ENCODE data around the gene SMIM1. TPM values are rescaled to one million over a fixed set of nuclear protein-coding genes. Genes with fewer than 3 reads are reported as not detected.
"Not testable (repeated sequence)": the region's sequence is repeated elsewhere in the genome, so short reads cannot be mapped to it uniquely, and the experiment has no call there.

Gene SMIM1
- total RNA-seq, 1 donor from 2014 or later: not detected

DNA sequence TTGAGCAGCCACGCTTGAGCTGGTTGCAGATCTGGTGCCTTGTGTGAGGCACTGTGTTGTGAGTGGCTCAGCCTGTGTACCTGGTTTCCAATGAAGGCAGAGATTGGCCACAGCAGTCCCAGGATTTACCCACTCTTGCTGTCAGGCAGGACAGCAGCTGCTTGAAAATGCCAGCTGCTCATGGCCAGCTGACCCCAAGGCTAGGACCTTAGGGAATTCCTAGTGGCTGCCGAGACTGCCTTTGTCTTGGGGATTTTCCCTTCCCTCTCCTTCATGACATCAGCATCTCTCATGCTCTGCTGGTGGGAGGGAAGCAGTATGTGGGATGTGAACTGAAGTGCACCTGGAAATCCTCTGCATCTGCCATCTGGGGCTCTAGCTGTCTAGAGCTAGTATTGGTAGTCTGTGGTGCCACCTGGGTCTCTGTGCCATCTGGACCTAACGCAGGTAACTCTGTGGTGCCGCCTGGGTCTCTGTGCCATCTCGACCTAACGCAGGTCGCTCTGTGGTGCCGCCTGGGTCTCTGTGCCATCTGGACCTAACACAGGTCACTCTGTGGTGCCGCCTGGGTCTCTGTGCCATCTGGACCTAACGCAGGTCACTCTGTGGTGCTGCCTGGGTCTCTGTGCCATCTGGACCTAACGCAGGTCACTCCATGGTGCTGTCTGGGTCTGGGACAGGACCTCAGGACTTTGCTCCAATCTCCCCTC lies 27.6 kb downstream of the SMIM1 start:
- peaks cover 2% of the 10 kb centered on the region for H3K27me3 ChIP-seq (ENCODE audit: control insufficient read depth, insufficient read depth, low read length)
- no peak overlapping the region for H3K4me3 ChIP-seq (ENCODE audit: low read depth, low read length)
- H3K36me3 ChIP-seq (ENCODE audit: control insufficient read depth, insufficient read depth, low read length): no peaks in the 10 kb centered on the region
- TF ChIP-seq, protein P1, sequence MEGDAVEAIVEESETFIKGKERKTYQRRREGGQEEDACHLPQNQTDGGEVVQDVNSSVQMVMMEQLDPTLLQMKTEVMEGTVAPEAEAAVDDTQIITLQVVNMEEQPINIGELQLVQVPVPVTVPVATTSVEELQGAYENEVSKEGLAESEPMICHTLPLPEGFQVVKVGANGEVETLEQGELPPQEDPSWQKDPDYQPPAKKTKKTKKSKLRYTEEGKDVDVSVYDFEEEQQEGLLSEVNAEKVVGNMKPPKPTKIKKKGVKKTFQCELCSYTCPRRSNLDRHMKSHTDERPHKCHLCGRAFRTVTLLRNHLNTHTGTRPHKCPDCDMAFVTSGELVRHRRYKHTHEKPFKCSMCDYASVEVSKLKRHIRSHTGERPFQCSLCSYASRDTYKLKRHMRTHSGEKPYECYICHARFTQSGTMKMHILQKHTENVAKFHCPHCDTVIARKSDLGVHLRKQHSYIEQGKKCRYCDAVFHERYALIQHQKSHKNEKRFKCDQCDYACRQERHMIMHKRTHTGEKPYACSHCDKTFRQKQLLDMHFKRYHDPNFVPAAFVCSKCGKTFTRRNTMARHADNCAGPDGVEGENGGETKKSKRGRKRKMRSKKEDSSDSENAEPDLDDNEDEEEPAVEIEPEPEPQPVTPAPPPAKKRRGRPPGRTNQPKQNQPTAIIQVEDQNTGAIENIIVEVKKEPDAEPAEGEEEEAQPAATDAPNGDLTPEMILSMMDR (IDR thresholded peaks at IDR 0.05; ENCODE audit: insufficient read depth, low read length, poor library complexity, severe bottlenecking): no peak
- no peak for DNase-seq (ENCODE audit: low read depth)

DNA sequence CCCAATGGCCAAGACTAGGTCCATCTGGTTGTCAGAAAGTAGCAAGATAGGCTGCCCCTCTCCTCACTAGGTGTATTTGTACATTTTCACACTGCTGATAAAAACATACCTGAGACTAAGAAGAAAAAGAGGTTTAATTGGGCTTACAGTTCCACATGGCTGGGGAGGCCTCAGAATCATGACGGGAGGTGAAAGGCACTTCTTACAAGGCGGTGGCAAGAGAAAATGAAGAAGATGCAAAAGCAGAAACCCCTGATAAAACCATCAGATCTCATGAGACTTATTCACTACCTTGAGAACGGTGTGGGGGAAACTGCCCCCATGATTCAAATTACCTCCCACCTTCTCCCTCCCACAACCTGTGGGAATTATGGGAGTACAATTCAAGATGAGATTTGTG lies 28.2 kb downstream of the SMIM1 start:
- H3K4me3 ChIP-seq (ENCODE audit: low read depth, low read length); DNase-seq (ENCODE audit: low read depth); H3K36me3 ChIP-seq (ENCODE audit: control insufficient read depth, insufficient read depth, low read length); H3K27me3 ChIP-seq (ENCODE audit: control insufficient read depth, insufficient read depth, low read length): not testable (repeated sequence)

DNA sequence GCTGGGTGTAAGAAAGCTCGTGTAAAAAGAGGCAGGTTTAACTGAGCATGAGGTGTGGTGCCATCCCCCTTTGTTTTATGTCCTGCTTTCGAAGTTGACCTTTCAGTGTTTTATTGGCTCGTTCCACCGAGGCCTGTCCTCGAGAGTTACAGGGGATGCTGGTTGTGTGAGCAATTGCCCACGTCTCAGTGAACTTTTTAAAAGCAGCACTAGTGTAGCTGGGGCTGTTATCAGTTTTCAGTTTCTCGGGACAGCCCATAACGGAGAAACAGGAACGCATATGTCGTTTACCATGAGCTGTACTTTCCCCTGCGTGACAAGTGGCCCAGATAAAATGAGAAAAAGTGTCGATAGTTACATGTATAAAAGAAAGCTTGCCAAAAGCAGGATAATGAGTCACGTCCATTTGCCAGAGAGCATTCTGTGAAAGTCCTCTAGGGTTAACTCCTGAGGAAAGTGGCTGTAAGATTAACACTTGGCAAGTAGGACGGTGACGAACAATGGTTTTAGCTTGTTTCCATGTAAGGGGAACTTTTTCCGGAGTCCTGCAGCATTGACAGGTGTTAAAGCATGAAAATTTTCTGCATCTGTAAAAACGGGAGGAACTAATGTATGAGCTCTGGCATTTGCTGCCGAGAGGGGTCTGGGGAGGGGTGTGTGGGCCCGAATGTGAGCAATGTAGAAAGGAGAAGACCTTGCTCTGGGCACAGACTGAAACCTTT lies 31.5 kb downstream of the SMIM1 start:
- TF ChIP-seq, protein P1 (IDR thresholded peaks at IDR 0.05; ENCODE audit: insufficient read depth, low read length, poor library complexity, severe bottlenecking): no peak
- H3K4me3 ChIP-seq (ENCODE audit: low read depth, low read length): no peak overlapping the region
- no peak for DNase-seq (ENCODE audit: low read depth)
- H3K27me3 ChIP-seq (ENCODE audit: control insufficient read depth, insufficient read depth, low read length): peaks cover 2% of the 10 kb centered on the region
- no peaks in the 10 kb centered on the region for H3K36me3 ChIP-seq (ENCODE audit: control insufficient read depth, insufficient read depth, low read length)

DNA sequence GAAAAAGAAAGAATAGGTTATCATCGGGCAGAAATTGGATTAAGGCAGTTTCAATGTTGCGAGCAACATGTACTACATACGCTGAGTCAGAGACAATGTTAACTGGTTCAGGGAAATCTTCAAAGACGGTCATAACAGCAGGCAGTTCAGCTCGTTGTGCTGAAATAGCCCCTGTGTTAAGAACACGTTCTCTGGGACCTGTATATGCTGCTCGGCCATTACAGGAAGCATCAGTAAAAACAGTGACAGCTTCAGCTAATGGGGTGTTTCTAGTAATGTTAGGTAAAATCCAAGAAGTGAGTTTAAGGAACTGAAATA lies 32.0 kb downstream of the SMIM1 start:
- not testable (repeated sequence) for H3K4me3 ChIP-seq (ENCODE audit: low read depth, low read length); H3K36me3 ChIP-seq (ENCODE audit: control insufficient read depth, insufficient read depth, low read length); DNase-seq (ENCODE audit: low read depth); H3K27me3 ChIP-seq (ENCODE audit: control insufficient read depth, insufficient read depth, low read length)

DNA sequence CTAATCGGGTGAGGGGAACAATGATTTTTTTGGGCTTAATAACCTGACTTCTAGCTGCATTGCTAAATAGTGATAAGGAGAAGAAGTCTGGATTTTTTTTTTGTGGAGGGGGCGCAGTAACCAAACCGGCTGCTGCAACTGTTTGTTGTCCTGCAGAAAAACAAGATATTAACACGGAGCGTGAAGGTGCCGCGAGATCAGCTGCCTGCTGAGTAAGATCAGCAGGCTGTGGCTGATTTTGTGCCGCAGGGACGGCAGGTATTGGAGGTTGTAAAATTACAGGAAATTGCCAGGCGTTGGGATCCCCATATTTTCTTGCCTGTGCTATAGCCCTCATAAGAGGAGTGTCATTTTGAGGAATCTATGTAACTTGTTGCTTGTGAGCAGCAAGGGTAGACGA lies 32.5 kb downstream of the SMIM1 start:
- Histone ChIP-seq H3K27me3 (ENCODE audit: control insufficient read depth, insufficient read depth, low read length) (peaks cover 2% of the 10 kb centered on the region), H3K36me3 (ENCODE audit: control insufficient read depth, insufficient read depth, low read length) (no peaks in the 10 kb centered on the region), H3K4me3 (ENCODE audit: low read depth, low read length) (no peak overlapping the region)
- TF ChIP-seq, protein P1 (IDR thresholded peaks at IDR 0.05; ENCODE audit: insufficient read depth, low read length, poor library complexity, severe bottlenecking): no peak
- no peak for DNase-seq (ENCODE audit: low read depth)

DNA sequence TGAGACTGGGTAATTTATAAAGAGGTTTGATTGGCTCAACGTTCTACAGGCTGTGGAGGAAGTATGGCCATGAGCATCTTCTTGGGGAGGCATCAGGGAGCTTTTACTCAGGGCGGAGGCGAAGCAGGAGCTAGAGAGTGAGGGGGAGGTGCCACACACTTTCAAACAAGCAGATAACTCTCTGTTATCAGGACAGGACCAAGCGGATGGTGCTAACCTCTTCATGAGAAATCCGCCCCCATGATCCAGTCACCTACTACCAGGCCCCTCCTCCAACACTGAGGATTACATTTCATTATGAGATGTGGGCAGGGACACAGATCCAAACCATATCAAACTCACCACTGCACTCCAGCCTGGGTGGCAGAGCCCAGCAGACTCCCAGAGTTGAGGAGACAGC lies 35.2 kb downstream of the SMIM1 start:
- TF ChIP-seq, protein P1 (IDR thresholded peaks at IDR 0.05; ENCODE audit: insufficient read depth, low read length, poor library complexity, severe bottlenecking): no peak
- no peaks in the 10 kb centered on the region for H3K27me3 ChIP-seq (ENCODE audit: control insufficient read depth, insufficient read depth, low read length)

DNA sequence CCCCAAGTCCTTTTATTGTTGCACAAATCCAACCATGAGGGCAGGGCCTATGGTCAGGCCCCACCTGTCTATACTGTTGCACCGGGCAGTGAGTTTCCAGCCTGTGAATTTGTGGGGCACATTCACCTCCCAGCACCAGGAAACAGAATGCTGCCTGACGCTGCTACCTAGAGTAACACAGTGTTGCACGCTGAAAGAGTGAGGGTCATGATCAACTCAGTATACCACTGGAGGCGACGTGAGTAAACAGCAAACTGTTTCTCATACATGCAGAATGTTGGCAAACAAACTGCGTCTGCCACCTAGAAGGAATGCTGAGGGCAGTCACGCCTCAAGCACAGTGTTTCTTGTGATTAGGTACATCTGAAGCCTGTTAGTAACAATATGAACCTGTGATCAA lies 37.1 kb downstream of the SMIM1 start:
- Histone ChIP-seq H3K27me3 (ENCODE audit: control insufficient read depth, insufficient read depth, low read length) (no peaks in the 10 kb centered on the region), H3K36me3 (ENCODE audit: control insufficient read depth, insufficient read depth, low read length) (no peaks in the 10 kb centered on the region), H3K4me3 (ENCODE audit: low read depth, low read length) (no peak overlapping the region)
- DNase-seq (ENCODE audit: low read depth): no peak
- TF ChIP-seq, protein P1 (IDR thresholded peaks at IDR 0.05; ENCODE audit: insufficient read depth, low read length, poor library complexity, severe bottlenecking): no peak

More for the DNA sequence above, 35.2 kb downstream of the SMIM1 start:
- no peak overlapping the region for H3K4me3 ChIP-seq (ENCODE audit: low read depth, low read length)
- DNase-seq (ENCODE audit: low read depth): no peak
- H3K36me3 ChIP-seq (ENCODE audit: control insufficient read depth, insufficient read depth, low read length): no peaks in the 10 kb centered on the region

DNA sequence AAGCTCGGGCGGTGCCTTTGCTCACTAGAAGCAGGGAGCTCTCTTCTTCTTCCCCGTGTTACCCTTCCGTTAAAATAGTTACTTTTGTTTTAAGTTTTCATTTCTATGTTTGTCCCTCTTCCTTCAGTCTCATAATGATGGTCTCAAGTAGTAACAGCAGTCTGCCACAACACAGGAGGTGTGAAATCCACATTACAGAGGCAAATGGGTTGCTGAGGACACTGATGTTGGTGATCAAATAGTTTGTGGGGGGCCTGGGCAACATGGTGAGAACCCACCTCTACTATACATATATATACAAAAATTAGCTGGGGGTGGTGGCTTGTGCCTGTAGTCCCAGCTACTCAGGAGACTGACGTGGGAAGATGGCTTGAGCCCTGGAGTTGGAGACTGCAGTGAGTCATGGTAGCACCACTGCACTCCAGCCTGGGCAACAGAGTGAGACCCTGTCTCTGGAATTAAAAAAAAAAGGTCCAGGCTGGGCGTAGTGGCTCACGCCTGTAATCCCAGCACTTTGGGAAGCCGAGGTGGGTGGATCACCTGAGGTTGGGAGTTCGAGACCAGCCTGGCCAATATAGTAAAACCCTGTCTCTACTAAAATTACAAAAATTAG lies 37.7 kb downstream of the SMIM1 start:
- H3K4me3 ChIP-seq (ENCODE audit: low read depth, low read length); H3K36me3 ChIP-seq (ENCODE audit: control insufficient read depth, insufficient read depth, low read length); DNase-seq (ENCODE audit: low read depth); H3K27me3 ChIP-seq (ENCODE audit: control insufficient read depth, insufficient read depth, low read length): not testable (repeated sequence)
